GDM1 (cell line): ENCODE results near the gene GNAO1.

Experiments used
- DNase-seq: peaks from one replicate; lab custom pipeline; 2025; lab: John Stamatoyannopoulos, UW

GNAO1 gene

DNA sequence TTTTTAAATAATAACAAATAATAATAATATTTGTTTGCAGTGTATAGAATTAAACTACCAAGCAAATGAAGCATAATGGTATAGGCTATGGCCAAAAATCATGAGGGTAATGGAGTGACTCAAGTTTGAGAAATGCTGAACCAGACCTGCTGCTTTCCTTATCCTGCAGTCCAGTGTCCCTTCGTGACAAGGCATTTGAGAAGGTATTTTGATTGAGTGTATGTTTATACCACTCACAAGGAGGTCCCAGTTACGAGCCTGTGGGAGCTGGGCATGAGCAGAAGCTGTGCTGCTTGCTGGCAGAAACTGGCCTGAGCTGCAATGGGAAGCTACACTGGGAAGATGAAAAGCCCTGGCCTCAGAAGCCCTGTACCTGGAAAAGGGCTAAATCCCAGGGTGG lies 50.3 kb downstream of the GNAO1 start:
- DNase-seq: no peak

DNA sequence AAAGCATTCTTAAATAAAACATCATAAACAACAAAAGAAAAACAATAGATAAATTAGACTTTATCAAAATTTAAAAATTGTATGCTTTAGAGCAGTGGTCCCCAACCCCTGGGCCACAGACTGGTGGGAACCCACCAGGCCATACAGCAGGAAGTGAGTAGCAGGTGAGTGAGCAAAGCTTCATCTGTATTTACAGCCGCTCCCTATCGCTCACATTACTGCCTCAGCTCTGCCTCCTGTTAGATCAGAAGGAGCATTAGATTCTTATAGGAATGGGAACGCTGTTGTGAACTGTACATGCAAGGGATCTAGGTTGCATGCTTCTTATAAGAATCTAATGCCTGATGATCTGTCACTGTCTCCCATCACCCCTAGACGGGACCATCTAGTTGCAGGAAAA lies 51.5 kb downstream of the GNAO1 start:
- no peak for DNase-seq

DNA sequence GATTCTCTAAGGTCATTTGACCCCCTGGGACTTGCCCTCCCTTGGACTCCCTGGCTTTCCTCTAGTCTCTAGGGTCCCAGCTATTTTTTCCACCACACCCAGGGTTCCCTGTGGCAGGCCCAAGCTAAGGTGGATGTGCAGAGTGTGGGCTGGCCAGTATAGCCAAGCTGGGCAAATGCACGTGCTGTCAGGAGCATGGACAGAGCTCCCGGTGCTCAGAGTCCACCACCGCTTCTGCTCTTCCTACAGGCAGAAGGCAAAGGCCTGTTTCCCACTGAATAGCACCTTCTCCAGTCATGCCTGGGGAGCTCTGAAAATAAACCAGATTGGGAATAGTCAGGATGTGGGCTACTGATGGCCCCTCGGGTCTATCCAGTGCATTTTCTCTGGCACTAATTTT lies 53.3 kb downstream of the GNAO1 start:
- DNase-seq: no peak

DNA sequence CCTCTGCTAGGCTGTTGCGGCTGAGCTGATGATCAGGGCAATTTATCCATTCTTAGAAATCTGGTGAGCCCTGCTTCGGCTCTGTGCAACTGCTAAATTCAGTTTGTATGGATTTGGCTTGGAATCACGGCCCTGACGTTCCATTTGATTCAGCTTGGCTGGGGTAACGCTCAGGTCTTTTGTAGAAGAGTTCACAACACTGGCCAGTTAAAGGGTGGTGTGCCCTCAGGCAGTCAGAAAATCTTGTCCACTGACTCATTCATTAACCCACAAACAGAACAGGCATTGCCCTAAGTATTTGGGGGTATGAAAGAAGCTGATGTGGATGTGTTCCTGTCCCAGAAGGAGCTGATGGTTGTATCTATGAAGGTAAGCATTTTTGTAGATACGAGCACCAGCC lies 53.9 kb downstream of the GNAO1 start:
- no peak for DNase-seq

DNA sequence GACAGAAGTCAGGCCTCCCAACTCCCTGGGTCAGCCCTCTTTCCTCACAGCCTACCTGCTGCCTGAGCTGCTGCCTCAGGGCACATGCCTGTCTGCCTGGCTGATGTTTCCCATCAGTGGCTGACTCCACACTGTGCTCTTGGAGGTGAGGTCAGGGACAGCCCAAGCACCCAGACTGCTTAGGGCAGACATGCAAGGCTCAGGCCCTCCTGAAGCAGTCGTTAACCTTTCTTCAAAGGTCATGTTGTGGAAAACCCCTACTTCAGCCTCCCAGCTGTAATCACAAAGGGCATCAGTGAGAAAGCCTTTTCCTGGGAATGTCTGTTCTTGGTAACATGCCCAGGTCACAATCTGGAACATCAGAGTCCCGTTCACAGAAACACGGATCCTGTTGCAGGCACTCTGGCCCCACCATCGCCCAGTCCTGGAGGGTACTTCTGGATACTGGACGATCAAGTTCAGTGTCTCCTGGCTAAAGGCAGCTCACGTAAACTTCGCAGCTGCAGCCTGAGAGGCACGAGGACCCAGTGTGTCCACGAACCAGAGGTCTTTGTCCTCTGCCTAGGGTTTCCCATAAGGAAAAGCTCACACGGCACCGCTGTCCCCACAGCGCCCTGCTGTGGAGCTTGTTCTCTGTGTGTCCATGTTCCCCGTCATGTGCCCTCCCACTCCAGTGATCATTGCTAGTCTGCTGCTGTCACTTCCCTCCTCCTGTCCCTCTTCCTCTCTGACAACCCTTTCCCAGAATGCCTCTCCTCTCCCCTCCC lies 54.9 kb downstream of the GNAO1 start:
- DNase-seq: no peak

DNA sequence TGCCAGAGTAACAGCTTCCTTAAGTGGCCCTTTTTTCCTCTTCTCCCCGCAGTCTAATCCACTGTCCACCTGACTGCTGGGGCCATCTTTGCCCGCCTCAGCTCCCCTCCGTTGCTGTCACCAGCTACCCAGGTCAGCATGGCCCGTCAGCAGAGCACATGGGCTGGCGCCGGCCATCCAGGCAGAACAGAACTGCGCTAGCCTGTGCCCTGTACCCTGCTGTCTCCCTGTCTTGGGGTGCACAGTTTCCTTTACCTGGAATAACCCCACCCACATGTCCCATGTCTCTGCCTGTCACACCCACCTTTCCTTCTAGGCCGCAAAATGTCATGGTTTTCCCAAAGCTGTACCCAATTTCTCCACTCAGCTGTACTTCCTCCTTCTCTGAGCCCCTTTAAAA lies 55.7 kb downstream of the GNAO1 start:
- DNase-seq: no peak

DNA sequence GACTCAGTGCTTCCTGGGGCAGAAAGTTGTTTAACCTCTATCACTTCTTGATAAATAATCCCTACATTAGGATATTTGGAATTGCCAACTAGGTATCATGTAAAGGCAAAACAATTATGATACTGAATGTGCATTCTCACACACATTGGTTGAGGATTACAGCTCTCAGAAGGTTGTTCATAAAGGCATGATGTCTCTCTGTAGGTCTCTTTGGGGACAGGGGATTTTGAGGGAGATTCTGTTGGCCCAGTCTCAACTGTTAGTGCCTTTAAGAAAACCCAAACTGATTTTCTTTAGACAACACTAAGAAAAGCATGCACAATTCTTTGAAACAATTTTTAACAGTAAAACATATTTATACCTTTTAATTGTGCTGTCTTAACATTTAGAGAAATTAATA lies 56.5 kb downstream of the GNAO1 start:
- no peak for DNase-seq

DNA sequence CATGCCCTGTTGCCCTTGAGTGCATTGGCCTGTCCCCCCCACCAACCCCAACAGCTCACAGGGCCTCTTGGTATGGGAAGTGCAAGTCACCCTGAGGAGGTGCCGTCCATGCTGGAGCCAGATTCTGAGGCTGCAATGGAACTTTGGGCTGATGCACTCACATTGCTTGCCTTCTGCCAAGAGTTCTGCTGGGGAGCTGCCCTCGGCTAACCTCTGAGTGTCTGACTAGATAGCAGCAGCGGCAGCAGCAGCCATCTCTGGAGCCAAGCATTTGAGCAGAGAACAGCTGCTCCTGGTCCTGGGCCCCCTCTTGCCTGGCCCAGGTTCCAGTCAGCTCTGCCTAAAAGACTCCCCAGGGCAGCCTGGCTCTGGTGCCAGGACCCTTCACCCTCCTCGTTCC lies 61.5 kb downstream of the GNAO1 start:
- no peak for DNase-seq

DNA sequence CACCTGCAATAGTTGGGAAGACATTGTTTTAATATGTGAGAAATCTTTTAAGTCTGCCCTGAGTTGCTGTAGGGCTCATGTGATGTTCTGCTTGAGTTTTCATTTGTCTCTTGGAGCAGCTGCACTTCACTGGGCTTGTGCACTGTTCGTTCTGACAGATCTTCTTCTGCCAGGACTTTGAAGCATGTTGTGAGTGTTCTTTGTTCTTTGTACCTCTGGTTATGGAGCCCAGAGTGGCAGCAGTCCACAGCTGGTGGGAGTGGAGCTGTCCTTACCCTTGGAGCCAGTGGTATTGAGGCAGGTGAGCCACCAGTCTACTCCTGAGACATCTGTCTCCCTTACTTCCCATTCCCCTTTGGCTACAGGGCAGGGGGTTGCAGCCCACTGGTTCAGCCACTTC lies 64.6 kb downstream of the GNAO1 start:
- DNase-seq: no peak

DNA sequence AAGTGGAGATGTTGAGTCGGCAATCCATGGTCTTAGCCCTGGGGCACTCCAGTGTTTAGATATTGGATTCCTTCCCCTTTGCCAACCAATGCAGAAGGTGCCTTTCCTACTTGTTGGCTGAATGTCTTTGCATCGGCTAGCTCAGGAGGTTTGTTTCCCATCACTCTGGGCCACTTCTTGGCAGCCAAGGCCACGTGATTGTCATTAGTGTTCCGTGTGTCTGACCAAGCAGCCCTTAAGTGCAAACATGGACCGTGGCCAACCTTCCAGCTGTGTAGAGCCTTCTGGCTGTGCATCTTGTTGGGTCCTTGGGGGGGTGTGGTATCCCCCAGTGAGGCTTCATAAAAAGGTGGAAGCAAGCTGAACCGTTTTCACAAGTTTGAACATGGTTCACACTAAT lies 66.0 kb downstream of the GNAO1 start:
- DNase-seq: no peak

DNA sequence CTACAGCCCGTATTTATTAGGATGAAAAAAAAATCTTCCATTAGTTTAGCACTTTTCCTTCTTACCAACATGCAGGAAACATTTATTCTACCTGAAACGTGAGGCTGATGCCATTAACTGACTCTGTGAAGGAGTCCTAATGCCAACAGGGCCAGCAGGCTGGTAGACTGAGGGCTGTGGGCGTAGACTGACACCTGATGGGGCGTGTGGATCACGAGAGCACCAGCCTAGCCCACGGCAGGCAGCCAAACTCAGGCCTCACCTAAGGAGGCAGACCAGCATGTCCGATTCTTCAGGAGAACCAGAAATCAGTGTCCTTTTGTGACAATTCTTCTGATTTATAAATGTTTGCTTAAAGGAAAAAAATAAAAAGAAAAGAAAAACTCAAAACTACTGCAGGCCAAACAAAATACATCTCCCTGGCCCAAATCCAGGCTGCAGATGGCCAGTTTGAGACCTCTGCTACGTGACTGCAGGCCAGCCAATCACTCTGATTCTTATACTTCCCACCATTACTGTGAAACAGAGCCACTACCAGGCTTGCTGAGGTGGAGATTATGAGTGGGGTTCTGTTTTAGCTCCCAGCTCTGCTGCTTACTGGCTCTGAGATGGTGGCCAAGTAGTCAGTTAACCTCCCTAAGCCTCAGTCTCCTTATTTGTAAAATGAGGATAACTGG lies 66.5 kb downstream of the GNAO1 start:
- DNase-seq: no peak

DNA sequence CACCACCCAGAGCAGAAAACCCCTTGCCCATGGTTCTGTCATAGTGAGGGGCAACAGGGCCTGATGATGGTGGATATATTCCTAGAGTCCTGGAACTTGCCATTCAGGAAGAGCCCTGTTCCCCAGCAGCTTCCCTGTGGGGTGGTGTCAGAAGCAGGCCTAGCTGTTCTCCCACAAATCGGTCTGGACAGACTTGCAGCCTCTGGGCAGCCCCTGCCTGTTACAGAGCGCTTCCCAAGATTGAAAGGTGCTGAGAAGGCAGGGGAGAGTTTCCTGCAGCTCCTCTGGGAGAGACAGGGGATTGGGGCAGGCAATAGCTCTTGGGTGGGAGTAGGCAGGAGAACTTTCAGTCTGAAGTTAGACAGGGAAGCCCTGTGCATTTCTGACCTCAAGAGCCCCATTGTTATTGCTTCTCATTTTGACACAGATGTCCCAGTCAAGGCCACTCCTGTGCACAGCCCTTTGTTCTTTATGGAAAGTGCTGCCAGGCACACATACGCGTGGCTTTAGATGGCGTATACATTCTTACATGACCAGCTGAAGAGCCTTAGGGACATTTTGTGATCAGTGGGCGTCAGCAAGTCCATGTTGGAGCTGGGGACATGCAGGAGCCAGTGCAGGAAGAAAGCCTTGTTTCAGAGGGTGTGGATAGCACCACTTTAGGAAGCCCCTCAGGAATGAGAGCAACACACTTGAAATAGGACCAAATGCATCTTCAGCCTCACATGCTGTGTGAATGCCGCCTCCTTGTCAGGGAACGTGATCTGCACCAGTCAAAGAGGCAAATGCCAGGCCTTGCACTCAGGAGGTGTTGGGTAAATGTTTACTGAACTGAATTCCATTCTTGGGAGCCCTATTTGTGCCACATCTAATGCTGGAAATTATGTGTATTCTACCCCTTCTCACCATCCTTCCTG lies 67.5 kb downstream of the GNAO1 start:
- DNase-seq: no peak

DNA sequence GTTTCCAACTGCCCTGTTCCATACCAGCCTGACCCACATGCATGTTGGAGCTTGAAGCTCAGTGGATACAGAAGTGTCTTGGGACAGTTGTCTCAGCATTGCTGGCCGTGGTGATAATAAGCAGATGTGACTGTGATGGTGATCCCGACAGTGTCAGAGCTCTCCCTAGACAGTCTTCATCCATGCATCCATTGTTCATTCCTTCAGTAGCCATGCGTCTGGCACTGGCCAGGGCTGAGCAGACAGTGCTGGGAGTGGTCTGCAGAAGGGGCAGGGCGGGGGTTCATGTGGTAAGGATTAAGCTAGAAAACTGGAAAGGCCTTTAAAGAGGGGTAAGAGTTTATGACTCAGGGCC lies 68.1 kb downstream of the GNAO1 start:
- no peak for DNase-seq

DNA sequence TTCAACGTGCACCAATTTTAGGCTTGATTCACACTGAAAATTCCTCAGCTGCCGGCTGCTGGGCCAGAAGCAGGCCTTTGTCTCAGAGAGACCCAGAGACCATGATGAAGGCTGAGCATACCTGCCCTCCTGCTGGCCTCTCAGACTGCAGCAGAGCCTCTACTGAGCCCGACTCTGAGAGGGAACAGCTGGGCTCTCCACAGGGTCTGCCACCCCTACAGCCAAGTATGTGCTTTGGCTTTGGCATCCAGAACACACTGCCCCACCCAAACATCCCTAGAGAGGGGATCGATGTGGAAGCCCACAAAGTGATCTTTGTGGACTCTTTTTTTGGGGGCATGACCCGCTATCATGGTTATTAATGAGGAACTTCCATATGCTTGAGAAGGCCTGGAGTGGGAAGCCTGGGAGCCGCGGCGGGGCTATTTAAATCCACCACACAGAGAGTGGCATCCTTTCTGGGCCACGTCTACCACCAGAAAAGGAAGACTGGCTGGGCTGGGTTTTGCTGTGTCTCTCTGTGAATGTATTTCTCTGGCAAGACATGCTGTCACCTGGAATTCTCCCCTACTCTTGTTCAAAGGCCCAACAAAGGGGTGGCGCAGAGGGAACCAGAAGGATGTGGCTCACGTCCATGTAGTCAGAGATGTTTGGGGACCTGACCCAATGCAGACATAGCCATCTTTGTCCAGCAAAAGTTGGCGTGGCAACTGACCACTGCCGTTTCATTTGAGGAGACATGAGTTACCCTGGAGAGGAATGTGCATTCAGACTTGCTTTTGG lies 69.3 kb downstream of the GNAO1 start:
- DNase-seq: no peak

DNA sequence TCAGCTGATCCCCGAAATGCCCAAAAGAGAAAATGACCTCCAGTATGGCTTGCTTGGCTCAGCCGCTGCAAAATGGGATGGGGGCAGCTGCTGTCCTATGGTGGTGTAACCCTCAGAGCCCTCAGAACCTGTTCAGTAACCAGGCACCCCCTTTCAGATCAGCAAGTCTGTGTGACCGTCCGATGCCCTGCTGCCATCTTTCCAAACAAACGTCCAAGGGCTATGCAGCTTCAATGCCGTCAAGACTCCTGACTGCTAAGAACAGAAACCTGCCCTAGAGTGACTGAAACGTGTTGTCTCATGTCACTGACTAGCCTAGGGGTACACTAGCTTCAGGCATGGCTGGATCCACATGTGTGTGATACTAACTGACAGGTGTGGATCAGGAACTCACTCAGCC lies 70.4 kb downstream of the GNAO1 start:
- no peak for DNase-seq

DNA sequence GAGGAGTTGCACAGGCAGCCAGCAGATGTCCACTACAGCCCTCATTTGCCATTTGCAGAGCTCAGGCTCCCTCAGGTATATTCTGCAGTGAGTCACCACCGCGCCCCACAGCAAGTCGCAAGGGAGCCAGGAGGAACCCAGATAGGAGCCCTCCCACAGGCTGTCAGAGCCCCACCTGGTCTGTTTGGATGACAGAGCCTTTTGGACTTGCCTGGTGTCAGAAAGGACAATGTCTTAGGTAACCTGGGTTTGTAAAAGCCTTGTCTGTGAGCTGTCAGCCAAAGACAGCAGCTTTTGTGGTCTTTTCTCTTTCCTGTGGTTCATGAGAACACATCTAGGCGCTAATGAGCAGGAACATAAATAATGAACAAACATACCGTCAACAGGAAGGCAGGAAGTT lies 70.9 kb downstream of the GNAO1 start:
- no peak for DNase-seq

DNA sequence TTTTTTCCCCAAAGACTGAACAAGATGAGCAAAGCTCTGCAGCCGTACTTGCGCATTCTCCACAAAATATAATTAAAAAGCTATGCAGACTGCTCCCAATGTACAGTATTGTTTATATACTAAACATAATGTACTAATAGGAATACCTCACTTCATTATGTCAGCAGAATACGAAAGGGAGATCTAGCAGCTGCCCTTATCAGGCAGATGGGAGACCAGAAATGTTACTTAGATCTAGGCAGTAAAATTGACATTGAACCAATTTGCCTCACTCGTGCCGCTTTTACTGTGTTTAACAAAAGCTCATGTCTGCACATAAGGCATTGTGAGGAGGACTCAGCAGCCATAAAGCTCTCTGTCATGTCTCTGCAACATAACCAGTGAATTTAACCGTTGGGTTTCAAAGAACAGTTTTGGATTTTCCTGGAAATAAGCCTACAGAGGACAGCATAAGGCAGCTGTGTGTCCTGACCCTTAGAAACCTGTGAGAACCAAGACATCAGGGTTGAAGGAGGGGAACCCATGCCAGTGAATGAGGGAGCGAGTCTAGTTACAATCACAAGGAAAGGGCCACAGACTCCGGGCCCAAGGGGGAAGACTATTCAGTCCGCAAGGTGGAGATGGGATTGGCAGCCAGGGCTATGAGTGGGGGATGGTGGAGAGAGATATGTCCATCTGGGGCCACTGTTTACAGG lies 71.4 kb downstream of the GNAO1 start:
- DNase-seq: no peak

DNA sequence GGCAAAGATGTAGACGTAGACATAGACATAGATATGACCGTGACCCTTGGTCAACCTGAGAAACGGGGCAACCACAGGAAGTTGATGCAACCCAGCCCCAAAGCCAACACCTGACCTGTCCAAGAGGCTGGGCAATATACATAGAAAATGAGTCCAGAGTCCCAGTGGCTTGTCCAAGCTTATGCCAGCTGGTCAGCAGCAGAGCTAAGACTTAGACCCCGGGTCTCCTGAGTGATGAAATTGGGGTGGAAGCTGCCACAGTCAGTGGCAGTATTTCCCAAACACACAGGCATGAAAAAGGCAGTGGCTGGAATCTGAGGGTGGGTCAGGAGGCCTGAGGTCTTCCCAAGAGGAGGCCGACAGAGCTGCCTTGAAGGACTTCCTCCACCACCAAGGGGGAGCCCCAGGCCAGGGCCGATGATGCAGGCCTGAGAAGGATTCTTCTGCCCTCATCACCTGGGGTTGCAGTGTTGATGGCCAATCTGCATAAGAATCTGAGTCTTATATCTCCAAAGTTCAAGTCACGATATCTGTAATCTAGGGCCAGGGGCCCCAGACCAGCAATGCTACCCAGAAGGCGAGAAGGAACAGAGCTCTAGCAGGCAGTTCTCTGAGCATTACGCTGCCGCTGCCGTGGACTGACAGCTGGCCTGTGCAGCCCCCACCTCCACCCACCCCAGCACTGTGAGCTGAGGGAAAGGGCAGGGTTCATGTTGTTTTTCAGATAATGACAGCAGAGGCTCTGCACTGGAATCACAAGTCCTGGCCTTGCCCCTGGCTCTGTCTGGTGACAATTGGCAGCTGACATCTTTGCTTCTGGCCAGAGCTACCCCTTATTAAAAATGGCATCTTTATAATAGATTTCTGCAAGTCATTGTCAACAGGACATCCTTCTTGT lies 72.7 kb downstream of the GNAO1 start:
- no peak for DNase-seq

DNA sequence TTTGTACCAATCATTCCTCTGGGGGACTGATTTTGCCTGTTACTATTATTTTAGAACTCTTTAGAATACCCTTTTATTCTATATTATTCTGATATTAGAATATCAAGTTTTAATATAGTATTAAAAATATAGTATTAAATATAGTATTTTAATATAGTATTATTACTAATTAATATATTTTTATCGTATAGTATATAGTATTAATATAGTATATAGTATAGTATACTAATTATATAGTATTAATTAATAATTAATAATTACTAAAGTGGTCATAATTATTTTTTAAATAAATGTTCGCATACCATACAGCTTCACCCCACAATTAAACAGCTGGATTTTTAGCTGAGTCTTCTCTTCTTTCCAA lies 73.3 kb downstream of the GNAO1 start:
- DNase-seq: no peak

DNA sequence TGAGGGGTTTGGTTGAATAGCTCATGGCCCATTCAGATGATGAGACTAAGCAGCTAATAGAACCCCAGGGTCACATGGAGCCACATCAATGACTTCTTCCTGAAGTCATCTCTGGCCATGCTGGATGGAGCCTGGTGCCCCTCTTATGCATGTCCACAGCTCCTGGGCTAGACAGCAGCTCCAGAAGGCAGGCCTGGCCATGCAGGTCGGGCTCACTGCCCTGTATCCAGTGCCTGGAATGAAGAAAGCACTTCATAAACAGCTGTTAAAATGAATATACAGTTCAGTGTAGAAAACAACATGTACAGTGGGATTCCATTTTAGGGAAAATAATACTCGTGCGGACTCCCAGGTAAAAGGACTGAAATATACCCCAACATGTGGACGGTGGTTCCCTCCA lies 73.9 kb downstream of the GNAO1 start:
- no peak for DNase-seq

DNA sequence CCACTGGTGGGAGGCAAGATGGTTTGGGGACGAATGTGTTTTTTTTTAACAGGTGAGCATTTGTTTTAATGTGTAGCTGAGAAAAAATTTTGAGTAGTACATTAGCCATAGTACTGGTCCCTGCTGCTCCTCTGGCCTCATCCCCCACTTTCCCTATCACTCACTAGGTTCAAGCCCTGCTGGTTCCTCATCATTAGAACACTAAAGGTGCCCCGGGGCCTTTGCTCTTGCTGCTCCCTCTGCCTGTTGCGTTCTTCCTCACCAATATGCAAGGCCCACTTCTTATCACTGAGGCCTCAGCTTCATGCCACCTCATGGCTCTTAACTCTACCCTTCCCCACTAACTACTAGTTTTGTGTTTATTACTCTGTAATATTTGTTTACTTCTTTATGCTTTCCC lies 74.5 kb downstream of the GNAO1 start:
- no peak for DNase-seq
